Neural cell (in vitro differentiated cells): ENCODE measurements around the gene LRRTM3.
A peak's percentile ranks its signal among the peaks of the same experiment; 100 is the strongest.

ENCODE experiments used
- EP300 ChIP-seq: fragments of 450-650 bp; conservative IDR thresholded peaks from 2 replicates; pipeline ENCODE4 v1.6.1; 2014; ENCODE audit warnings: antibody characterized with exemption, mild to moderate bottlenecking, moderate library complexity; ENCODE audit not compliant: poor library complexity, severe bottlenecking
- EZH2 ChIP-seq: fragments of 200-600, 300-800 bp; shearing (Covaris generic), sonication (generic); IDR thresholded peaks from 2 replicates; pipeline ENCODE4 v1.6.1; 2014; ENCODE audit warnings: antibody characterized with exemption, low read length, borderline replicate concordance, mild to moderate bottlenecking; ENCODE audit not compliant: insufficient read depth, poor library complexity, severe bottlenecking
- REST ChIP-seq: IDR thresholded peaks from 2 replicates; pipeline ENCODE4 v1.6.1; 2012; ENCODE audit warnings: borderline replicate concordance
- SMC3 ChIP-seq: fragments of 450-650 bp; conservative IDR thresholded peaks from 2 replicates; pipeline ENCODE4 v1.6.1; 2014; ENCODE audit warnings: antibody characterized with exemption, mild to moderate bottlenecking, moderate library complexity; ENCODE audit not compliant: poor library complexity
- TF ChIP-seq, protein P1 (sequence below): fragments of 450-650 bp; IDR thresholded peaks from 2 replicates; pipeline ENCODE4 v1.5.1; 2014; ENCODE audit warnings: antibody characterized with exemption, mild to moderate bottlenecking, moderate library complexity; ENCODE audit not compliant: poor library complexity, severe bottlenecking

- peak; percentile 20 for TF ChIP-seq EP300
- peak; percentile 70 for TF ChIP-seq REST
- TF ChIP-seq, protein P1, sequence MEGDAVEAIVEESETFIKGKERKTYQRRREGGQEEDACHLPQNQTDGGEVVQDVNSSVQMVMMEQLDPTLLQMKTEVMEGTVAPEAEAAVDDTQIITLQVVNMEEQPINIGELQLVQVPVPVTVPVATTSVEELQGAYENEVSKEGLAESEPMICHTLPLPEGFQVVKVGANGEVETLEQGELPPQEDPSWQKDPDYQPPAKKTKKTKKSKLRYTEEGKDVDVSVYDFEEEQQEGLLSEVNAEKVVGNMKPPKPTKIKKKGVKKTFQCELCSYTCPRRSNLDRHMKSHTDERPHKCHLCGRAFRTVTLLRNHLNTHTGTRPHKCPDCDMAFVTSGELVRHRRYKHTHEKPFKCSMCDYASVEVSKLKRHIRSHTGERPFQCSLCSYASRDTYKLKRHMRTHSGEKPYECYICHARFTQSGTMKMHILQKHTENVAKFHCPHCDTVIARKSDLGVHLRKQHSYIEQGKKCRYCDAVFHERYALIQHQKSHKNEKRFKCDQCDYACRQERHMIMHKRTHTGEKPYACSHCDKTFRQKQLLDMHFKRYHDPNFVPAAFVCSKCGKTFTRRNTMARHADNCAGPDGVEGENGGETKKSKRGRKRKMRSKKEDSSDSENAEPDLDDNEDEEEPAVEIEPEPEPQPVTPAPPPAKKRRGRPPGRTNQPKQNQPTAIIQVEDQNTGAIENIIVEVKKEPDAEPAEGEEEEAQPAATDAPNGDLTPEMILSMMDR, result no peak
- no peak for TF ChIP-seq EZH2
- no peak for TF ChIP-seq SMC3
Observed at GRCh38 chr10:67141300-67141699, 215.5 kb downstream of the LRRTM3 start.
